WTC11 (cell line): ENCODE measurements around the gene ITPRIP. TPM values are rescaled to one million over a fixed set of nuclear protein-coding genes. Genes with fewer than 3 reads are reported as not detected.

Experiments
- AFF4 ChIP-seq: sonication (generic); formaldehyde crosslinking; IDR thresholded peaks from 2 replicates; pipeline ENCODE4 v1.8.1; 2023; ENCODE audit warnings: mild to moderate bottlenecking, missing genetic modification reagents, borderline replicate concordance
- FOXK1 ChIP-seq: sonication (generic); formaldehyde crosslinking; IDR thresholded peaks from 2 replicates; pipeline ENCODE4 v1.8.0; 2022; ENCODE audit warnings: mild to moderate bottlenecking, moderate library complexity, missing genetic modification reagents
- SMAD4 ChIP-seq: sonication (generic); formaldehyde crosslinking; IDR thresholded peaks from 2 replicates; pipeline ENCODE4 v1.8.0; 2022; ENCODE audit warnings: mild to moderate bottlenecking, missing genetic modification reagents
- ZBTB21 ChIP-seq: sonication (generic); formaldehyde crosslinking; IDR thresholded peaks from 2 replicates; pipeline ENCODE4 v1.8.1; 2023; ENCODE audit warnings: mild to moderate bottlenecking, missing genetic modification reagents, borderline replicate concordance
- ZNF219 ChIP-seq: sonication (generic); formaldehyde crosslinking; IDR thresholded peaks from 2 replicates; pipeline ENCODE4 v1.8.0; 2023; ENCODE audit warnings: missing genetic modification reagents, mild to moderate bottlenecking, borderline replicate concordance
- microRNA-seq: library from miRNA; unstranded; fragments of <30 nt; microRNA quantifications from one replicate; pipeline ENCODE4 v1.2.0, GENCODE V29; 2022; ENCODE audit warnings: borderline number of aligned reads
- total RNA-seq: library from RNA; stranded (reverse); gene quantifications from 3 replicates; pipeline ENCODE4 v1.2.3, GENCODE V29; 2021

The ITPRIP gene
- total RNA-seq, 1 experiment from 2014 or later: 16.8 TPM

DNA sequence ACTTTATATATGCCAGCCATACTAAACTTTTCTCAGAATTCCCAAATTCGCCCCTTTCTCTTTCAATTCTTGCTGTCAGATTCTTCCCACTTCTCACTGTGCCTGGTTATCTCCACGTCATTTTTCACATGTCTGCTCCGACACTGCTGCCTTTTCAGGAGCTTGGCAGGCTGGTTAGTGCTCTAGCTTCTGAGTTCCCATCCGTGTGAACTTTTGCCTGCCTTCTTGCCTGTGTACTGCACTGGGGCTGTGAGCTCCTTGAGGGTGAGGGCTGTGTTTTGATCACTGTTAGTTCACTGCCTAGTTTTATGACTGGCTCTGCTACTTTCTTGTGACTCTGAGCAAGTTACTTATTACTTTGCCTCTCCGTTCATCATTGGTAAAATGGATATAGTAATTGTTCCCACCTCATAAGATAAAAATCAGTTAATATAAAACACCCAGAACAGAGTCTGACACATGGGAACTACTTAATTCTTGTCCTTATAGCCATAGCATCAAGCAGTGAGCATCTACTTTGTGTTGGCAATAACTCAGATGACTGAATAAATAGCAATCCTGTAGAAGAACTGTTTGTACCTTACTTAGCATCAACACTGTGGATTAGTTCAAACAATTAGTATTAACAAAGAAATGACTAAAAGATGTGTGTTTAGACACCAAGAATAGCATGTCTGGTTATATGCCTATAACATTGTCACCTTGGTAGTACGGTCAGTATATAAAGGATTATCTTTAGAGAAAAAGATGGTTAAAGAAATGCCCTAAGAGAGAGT lies 78.1 kb downstream of the ITPRIP start (continued):
- TF ChIP-seq AFF4 (no peak), ZBTB21 (CRISPR knock-in tag) (no peak), SMAD4 (CRISPR knock-in tag) (no peak), ZNF219 (CRISPR knock-in tag) (no peak), FOXK1 (CRISPR knock-in tag) (no peak)

Small RNAs within 50 kb of the gene (microRNA-seq; reads per million reads assigned to microRNA genes)
- gene MIR4482: 2.8 reads per million

Other genes starting within 250 kb of the ITPRIP start
- gene SFR1, start 216.3 kb downstream of the ITPRIP start, total RNA-seq: 9.2 to 11.6 TPM (median 9.9 TPM) in 3 replicates
- gene CFAP43, start 106.1 kb downstream of the ITPRIP start, total RNA-seq: 0.42 to 0.69 TPM (median 0.44 TPM) in 3 replicates
- 87.9 to 99.5 TPM (median 99.2 TPM) in 3 replicates for gene GSTO1, start 83.6 kb downstream of the ITPRIP start, total RNA-seq
- 10.7 to 18.7 TPM (median 17.6 TPM) in 3 replicates for gene GSTO2, start 69.3 kb downstream of the ITPRIP start, total RNA-seq
- gene CFAP58, start 15.4 kb upstream of the ITPRIP start, total RNA-seq: 0.92 to 1.1 TPM (median 1.0 TPM) in 3 replicates